Measurements from ENCODE around the gene LYPD5.

DNA sequence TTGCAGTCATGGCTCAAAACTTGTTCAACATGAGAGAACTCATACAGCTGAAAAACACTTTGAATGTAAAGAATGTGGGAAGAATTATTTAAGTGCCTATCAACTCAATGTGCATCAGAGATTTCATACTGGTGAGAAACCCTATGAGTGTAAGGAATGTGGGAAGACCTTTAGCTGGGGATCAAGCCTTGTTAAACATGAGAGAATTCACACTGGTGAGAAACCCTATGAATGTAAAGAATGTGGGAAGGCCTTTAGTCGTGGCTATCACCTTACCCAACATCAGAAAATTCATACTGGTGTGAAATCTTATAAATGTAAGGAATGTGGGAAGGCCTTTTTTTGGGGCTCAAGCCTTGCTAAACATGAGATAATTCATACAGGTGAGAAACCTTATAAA is 45.0 kb upstream of the LYPD5 start:
- TF ChIP-seq, protein P1, sequence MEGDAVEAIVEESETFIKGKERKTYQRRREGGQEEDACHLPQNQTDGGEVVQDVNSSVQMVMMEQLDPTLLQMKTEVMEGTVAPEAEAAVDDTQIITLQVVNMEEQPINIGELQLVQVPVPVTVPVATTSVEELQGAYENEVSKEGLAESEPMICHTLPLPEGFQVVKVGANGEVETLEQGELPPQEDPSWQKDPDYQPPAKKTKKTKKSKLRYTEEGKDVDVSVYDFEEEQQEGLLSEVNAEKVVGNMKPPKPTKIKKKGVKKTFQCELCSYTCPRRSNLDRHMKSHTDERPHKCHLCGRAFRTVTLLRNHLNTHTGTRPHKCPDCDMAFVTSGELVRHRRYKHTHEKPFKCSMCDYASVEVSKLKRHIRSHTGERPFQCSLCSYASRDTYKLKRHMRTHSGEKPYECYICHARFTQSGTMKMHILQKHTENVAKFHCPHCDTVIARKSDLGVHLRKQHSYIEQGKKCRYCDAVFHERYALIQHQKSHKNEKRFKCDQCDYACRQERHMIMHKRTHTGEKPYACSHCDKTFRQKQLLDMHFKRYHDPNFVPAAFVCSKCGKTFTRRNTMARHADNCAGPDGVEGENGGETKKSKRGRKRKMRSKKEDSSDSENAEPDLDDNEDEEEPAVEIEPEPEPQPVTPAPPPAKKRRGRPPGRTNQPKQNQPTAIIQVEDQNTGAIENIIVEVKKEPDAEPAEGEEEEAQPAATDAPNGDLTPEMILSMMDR (IDR thresholded peaks at IDR 0.05) = no peak
- no peak for TF ChIP-seq POLR2AphosphoS5 (IDR thresholded peaks at IDR 0.05)
